HepG2 (cell line): Measurements from ENCODE around the gene PBX4. TPM values are rescaled to one million over a fixed set of nuclear protein-coding genes. Genes with fewer than 3 reads are reported as not detected.

ENCODE experiments used
- ATAC-seq: fragments of 200-7000 bp; cut with Tn5 transposase; 3 replicates; pipeline ENCODE4 v1.9.1; 2020; ENCODE audit warnings: mild to moderate bottlenecking, moderate library complexity
- BruUV-seq: library from RNA; stranded (reverse); fragments of 400-500 nt; replicated peaks from 2 replicates; lab custom pipeline; 2021; lab: Mats Ljungman, UMichigan
- CTCF ChIA-PET: fragments of 300-600 bp; formaldehyde crosslinking; extraction: SDS; loops from one replicate; lab custom pipeline; 2021; ENCODE audit warnings: low total read pairs, inconsistent platforms, low intra/inter-chr PET ratio; lab: Yijun Ruan, JAX
- POLR2A ChIA-PET: fragments of 350-600 bp; sonication (Branson Sonifier 250); formaldehyde crosslinking; loops from one replicate; lab custom pipeline; 2020; ENCODE audit warnings: antibody characterized with exemption, inconsistent platforms; lab: Yijun Ruan, JAX
- DNase-seq: peaks from one replicate; pipeline ENCODE4 v3.0.0-alpha.2; 2015; ENCODE audit warnings: low spot score
- FAIRE-seq: peaks from 3 replicates; lab custom pipeline; 2011; peaks lifted over from hg19 to GRCh38; lab: Jason Lieb, UNC
- H2AFZ ChIP-seq: one replicate; pipeline ENCODE4 v1.6.1; 2011; ENCODE audit warnings: low read length, inconsistent platforms
- H3K27ac ChIP-seq: fragments of 300-600 bp; 3 replicates; pipeline ENCODE4 v1.8.0; 2011; ENCODE audit warnings: mixed run types, mild to moderate bottlenecking, mixed read lengths, low read length, inconsistent platforms; ENCODE audit not compliant: insufficient read depth; ENCODE audit errors: extremely low read length
- H3K27me3 ChIP-seq, 2 experiments: fragments of 200-600 bp in 1 of 2; 2 replicates in 1 of 2; 3 replicates in 1 of 2; pipeline versions ENCODE4 v1.6.0 to v1.8.0; 2011; ENCODE audit warnings: low read length in 2 of 2, mild to moderate bottlenecking in 2 of 2, moderate library complexity in 2 of 2, inconsistent platforms in 1 of 2; ENCODE audit not compliant: insufficient read depth in 2 of 2, control insufficient read depth in 1 of 2
- H3K36me3 ChIP-seq, 2 experiments: fragments of 200-600 bp in 1 of 2; replicated peaks in 1 of 2; 2 replicates in 1 of 2; 3 replicates in 1 of 2; pipeline versions ENCODE4 v1.5.1 to v1.8.0; 2011; ENCODE audit warnings: low read length in 2 of 2, inconsistent platforms in 1 of 2; ENCODE audit not compliant: insufficient read depth in 2 of 2, control insufficient read depth in 1 of 2
- H3K4me1 ChIP-seq: 2 replicates; pipeline ENCODE4 v1.5.1; 2012; ENCODE audit warnings: low read length, inconsistent platforms; ENCODE audit not compliant: insufficient read depth
- H3K4me2 ChIP-seq: 2 replicates; pipeline ENCODE4 v1.6.0; 2011; ENCODE audit warnings: low read depth, low read length, inconsistent platforms
- H3K4me3 ChIP-seq, 3 experiments: fragments of 200-600 bp in 1 of 3; sonication (generic), shearing (Covaris generic) in 1 of 3; replicated peaks in 1 of 3; 2 replicates each; pipeline ENCODE4 v1.5.1; 2011 to 2016; ENCODE audit warnings: low read length in 3 of 3, inconsistent platforms in 2 of 3, low read depth in 2 of 3, mild to moderate bottlenecking in 2 of 3, control low read depth in 1 of 3, mixed read lengths in 1 of 3; ENCODE audit not compliant: insufficient read depth in 1 of 3
- H3K79me2 ChIP-seq: one replicate; pipeline ENCODE4 v1.6.1; 2011; ENCODE audit warnings: low read length, inconsistent platforms; ENCODE audit not compliant: insufficient read depth
- H3K9ac ChIP-seq: 2 replicates; pipeline ENCODE4 v1.6.0; 2011; ENCODE audit warnings: mild to moderate bottlenecking, low read depth, low read length, inconsistent platforms; ENCODE audit not compliant: insufficient read depth
- H3K9me3 ChIP-seq: 2 replicates; pipeline ENCODE4 v1.5.1; 2012; ENCODE audit warnings: mild to moderate bottlenecking, low read length
- H4K20me1 ChIP-seq: 2 replicates; pipeline ENCODE4 v1.6.0; 2011; ENCODE audit warnings: inconsistent platforms, mild to moderate bottlenecking, low read length, moderate library complexity; ENCODE audit not compliant: insufficient read depth
- KMT2A ChIP-seq: sonication (generic); formaldehyde crosslinking; IDR thresholded peaks from 2 replicates; pipeline ENCODE4 v1.4.0; 2020; ENCODE audit warnings: missing genetic modification reagents
- RFXANK ChIP-seq: IDR thresholded peaks from 2 replicates; pipeline ENCODE4 v1.6.1; 2016
- SRY ChIP-seq: sonication (generic); formaldehyde crosslinking; IDR thresholded peaks from 2 replicates; pipeline ENCODE4 v1.8.0; 2022; ENCODE audit warnings: mild to moderate bottlenecking, missing genetic modification reagents
- TBX2 ChIP-seq: sonication (generic); formaldehyde crosslinking; IDR thresholded peaks from 2 replicates; pipeline ENCODE4 v1.5.0; 2020; ENCODE audit warnings: missing genetic modification reagents, mild to moderate bottlenecking, borderline replicate concordance
- ZBTB7A ChIP-seq: sonication (generic); formaldehyde crosslinking; IDR thresholded peaks from 2 replicates; pipeline ENCODE4 v1.8.0; 2022; ENCODE audit warnings: mild to moderate bottlenecking, missing genetic modification reagents
- ZSCAN22 ChIP-seq: sonication (generic); formaldehyde crosslinking; IDR thresholded peaks from 2 replicates; pipeline ENCODE4 v1.4.0; 2020; ENCODE audit warnings: mild to moderate bottlenecking, missing genetic modification reagents
- WGBS: methylation state at CpG from one replicate; pipeline ENCODE4 v1.1.6; 2017; ENCODE audit warnings: low lambda C conversion rate; 5-methylcytosine and 5-hydroxymethylcytosine counted together
- in situ Hi-C: cut with HindIII; loops from 2 replicates; pipeline ENCODE4 v1.10.0; 2017; ENCODE audit warnings: low pct_unique_long_range_greater_than_20kb; ENCODE audit not compliant: extremely low pct_ligation_motif_present
- intact Hi-C: fragments of 100-400 bp; cut with micrococcal nuclease; formaldehyde crosslinking; loops from one replicate; pipeline ENCODE4 v1.10.0; 2022; ENCODE audit not compliant: unreplicated experiment
- polyA plus RNA-seq, 8 experiments: library from polyadenylated mRNA; depleted of rRNA in 3 of 8; stranded (reverse) in 7 of 8; unstranded in 1 of 8; fragments of >200 nt; fragmentation: Illumina TruSeq in 4 of 8; extraction: Trizol in 4 of 8; gene quantifications; 2 replicates each; pipeline versions ENCODE4 v1.2.1 to v1.2.3, GENCODE V29; 2011 to 2016; ENCODE audit warnings: low read depth in 4 of 8, missing spikeins in 1 of 8, mixed read lengths in 1 of 8; ENCODE audit not compliant: insufficient read depth in 1 of 8
- total RNA-seq, 5 experiments: library from RNA; depleted of rRNA; stranded (reverse); fragments of >200 nt; fragmentation: Illumina TruSeq; extraction: Trizol; gene quantifications; 2 replicates each; pipeline ENCODE4 v1.2.3, GENCODE V29; 2016; ENCODE audit warnings: low read depth in 1 of 5
- TF ChIP-seq, protein P1 (sequence below): sonication (generic); formaldehyde crosslinking; IDR thresholded peaks from 2 replicates; pipeline ENCODE4 v1.4.0; 2020; ENCODE audit warnings: missing genetic modification reagents, borderline replicate concordance
- TF ChIP-seq, protein P2 (sequence below): sonication (generic); formaldehyde crosslinking; IDR thresholded peaks from 2 replicates; pipeline ENCODE4 v1.5.1; 2020; ENCODE audit warnings: missing genetic modification reagents, mild to moderate bottlenecking, borderline replicate concordance
- TF ChIP-seq, protein P3 (sequence below): sonication (generic); formaldehyde crosslinking; IDR thresholded peaks from 2 replicates; pipeline ENCODE4 v1.4.0; 2020; ENCODE audit warnings: missing genetic modification reagents
- TF ChIP-seq, protein P4 (sequence below): sonication (generic); formaldehyde crosslinking; IDR thresholded peaks from 2 replicates; pipeline ENCODE4 v1.8.1; 2023; ENCODE audit warnings: missing genetic modification reagents, inconsistent platforms, borderline replicate concordance
- TF ChIP-seq, protein P5 (sequence below): sonication (generic); formaldehyde crosslinking; IDR thresholded peaks from 2 replicates; pipeline ENCODE4 v1.5.0; 2020; ENCODE audit warnings: mild to moderate bottlenecking, missing genetic modification reagents, borderline replicate concordance
- TF ChIP-seq, protein P6 (sequence below): sonication (generic); formaldehyde crosslinking; conservative IDR thresholded peaks from 2 replicates; pipeline ENCODE4 v1.5.0; 2020; ENCODE audit warnings: missing genetic modification reagents

PBX4 gene
- total and polyA plus RNA-seq, 2 of the 13 experiments (the other 11 are each of a cell fraction or from before 2014, with no cell fraction given) = not detected

DNA sequence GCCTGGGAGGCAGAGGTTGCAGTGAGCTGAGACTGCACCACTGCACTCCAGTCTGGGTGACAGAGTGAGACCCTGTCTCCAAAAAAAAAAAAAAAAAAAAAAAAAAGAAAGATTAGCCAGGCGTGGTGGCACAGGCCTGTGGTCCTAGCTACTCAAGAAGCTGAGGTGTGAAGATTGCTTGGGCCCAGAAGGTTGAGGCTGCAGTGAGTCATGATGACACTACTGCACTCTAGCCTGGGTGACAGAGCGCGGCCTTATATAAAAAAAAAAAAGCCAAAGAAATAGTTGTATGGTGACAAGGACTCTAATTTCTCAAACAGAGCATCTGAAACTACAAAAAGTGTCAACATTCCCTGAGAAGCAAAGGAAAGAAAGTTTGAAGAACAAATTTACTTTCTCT lies 3.4 kb downstream of the PBX4 start:
- intact Hi-C loops = no loop called here
- H3K4me3 ChIP-seq = no peak overlapping the region
- H3K4me1 ChIP-seq = peaks cover 21% of the 10 kb centered on the region
- peaks cover 0 to 3% of the 10 kb centered on the region in 2 experiments; a peak in 2 of 5 replicates for H3K27me3 ChIP-seq
- H3K9ac ChIP-seq = no peak overlapping the region
- POLR2A ChIA-PET = no interaction called here
- H3K27ac ChIP-seq = no peak overlapping the region
- no TSS peak for BruUV-seq
- ATAC-seq (no peak), DNase-seq (no peak), FAIRE-seq (no peak)
- no peak overlapping the region for H3K4me2 ChIP-seq
- no peaks in the 10 kb centered on the region for H3K79me2 ChIP-seq
- H3K36me3 ChIP-seq = no peaks in the 10 kb centered on the region
- H3K9me3 ChIP-seq = no peaks in the 10 kb centered on the region
- H4K20me1 ChIP-seq = no peaks in the 10 kb centered on the region
- in situ Hi-C loops = no loop called here
- CTCF ChIA-PET = no interaction called here
- H2AFZ ChIP-seq = no peak overlapping the region
- 24% methylated on average over 3 of the region's 3 CpGs for WGBS
- no peak for TF ChIP-seq KMT2A (CRISPR knock-in tag)
- TF ChIP-seq, protein P1, sequence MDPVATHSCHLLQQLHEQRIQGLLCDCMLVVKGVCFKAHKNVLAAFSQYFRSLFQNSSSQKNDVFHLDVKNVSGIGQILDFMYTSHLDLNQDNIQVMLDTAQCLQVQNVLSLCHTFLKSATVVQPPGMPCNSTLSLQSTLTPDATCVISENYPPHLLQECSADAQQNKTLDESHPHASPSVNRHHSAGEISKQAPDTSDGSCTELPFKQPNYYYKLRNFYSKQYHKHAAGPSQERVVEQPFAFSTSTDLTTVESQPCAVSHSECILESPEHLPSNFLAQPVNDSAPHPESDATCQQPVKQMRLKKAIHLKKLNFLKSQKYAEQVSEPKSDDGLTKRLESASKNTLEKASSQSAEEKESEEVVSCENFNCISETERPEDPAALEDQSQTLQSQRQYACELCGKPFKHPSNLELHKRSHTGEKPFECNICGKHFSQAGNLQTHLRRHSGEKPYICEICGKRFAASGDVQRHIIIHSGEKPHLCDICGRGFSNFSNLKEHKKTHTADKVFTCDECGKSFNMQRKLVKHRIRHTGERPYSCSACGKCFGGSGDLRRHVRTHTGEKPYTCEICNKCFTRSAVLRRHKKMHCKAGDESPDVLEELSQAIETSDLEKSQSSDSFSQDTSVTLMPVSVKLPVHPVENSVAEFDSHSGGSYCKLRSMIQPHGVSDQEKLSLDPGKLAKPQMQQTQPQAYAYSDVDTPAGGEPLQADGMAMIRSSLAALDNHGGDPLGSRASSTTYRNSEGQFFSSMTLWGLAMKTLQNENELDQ = no peak
- no peak for TF ChIP-seq RFXANK (CRISPR knock-in tag)
- TF ChIP-seq, protein P2, sequence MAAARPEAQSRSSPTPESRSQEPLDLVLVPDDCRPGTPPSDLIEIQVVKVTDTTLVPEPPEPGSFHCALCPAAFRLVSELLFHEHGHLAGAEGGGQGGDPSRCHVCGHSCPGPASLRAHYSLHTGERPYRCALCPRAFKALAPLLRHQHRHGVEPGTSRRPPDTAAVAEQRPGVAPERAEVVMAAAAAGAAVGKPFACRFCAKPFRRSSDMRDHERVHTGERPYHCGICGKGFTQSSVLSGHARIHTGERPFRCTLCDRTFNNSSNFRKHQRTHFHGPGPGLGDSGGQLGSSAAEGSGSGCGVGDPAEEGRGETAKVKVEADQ (CRISPR knock-in tag) = no peak
- TF ChIP-seq, protein P3, sequence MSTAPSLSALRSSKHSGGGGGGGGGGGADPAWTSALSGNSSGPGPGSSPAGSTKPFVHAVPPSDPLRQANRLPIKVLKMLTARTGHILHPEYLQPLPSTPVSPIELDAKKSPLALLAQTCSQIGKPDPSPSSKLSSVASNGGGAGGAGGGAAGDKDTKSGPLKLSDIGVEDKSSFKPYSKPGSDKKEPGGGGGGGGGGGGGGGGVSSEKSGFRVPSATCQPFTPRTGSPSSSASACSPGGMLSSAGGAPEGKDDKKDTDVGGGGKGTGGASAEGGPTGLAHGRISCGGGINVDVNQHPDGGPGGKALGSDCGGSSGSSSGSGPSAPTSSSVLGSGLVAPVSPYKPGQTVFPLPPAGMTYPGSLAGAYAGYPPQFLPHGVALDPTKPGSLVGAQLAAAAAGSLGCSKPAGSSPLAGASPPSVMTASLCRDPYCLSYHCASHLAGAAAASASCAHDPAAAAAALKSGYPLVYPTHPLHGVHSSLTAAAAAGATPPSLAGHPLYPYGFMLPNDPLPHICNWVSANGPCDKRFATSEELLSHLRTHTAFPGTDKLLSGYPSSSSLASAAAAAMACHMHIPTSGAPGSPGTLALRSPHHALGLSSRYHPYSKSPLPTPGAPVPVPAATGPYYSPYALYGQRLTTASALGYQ (CRISPR knock-in tag) = no peak
- no peak for TF ChIP-seq ZSCAN22 (CRISPR knock-in tag)
- TF ChIP-seq, protein P4, sequence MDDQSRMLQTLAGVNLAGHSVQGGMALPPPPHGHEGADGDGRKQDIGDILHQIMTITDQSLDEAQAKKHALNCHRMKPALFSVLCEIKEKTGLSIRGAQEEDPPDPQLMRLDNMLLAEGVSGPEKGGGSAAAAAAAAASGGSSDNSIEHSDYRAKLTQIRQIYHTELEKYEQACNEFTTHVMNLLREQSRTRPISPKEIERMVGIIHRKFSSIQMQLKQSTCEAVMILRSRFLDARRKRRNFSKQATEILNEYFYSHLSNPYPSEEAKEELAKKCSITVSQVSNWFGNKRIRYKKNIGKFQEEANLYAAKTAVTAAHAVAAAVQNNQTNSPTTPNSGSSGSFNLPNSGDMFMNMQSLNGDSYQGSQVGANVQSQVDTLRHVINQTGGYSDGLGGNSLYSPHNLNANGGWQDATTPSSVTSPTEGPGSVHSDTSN (CRISPR knock-in tag) = no peak
- TF ChIP-seq, protein P5, sequence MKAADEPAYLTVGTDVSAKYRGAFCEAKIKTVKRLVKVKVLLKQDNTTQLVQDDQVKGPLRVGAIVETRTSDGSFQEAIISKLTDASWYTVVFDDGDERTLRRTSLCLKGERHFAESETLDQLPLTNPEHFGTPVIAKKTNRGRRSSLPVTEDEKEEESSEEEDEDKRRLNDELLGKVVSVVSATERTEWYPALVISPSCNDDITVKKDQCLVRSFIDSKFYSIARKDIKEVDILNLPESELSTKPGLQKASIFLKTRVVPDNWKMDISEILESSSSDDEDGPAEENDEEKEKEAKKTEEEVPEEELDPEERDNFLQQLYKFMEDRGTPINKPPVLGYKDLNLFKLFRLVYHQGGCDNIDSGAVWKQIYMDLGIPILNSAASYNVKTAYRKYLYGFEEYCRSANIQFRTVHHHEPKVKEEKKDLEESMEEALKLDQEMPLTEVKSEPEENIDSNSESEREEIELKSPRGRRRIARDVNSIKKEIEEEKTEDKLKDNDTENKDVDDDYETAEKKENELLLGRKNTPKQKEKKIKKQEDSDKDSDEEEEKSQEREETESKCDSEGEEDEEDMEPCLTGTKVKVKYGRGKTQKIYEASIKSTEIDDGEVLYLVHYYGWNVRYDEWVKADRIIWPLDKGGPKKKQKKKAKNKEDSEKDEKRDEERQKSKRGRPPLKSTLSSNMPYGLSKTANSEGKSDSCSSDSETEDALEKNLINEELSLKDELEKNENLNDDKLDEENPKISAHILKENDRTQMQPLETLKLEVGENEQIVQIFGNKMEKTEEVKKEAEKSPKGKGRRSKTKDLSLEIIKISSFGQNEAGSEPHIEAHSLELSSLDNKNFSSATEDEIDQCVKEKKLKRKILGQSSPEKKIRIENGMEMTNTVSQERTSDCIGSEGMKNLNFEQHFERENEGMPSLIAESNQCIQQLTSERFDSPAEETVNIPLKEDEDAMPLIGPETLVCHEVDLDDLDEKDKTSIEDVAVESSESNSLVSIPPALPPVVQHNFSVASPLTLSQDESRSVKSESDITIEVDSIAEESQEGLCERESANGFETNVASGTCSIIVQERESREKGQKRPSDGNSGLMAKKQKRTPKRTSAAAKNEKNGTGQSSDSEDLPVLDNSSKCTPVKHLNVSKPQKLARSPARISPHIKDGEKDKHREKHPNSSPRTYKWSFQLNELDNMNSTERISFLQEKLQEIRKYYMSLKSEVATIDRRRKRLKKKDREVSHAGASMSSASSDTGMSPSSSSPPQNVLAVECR (CRISPR knock-in tag) = no peak
- no peak for TF ChIP-seq TBX2 (CRISPR knock-in tag)
- no peak for TF ChIP-seq SRY
- TF ChIP-seq, protein P6, sequence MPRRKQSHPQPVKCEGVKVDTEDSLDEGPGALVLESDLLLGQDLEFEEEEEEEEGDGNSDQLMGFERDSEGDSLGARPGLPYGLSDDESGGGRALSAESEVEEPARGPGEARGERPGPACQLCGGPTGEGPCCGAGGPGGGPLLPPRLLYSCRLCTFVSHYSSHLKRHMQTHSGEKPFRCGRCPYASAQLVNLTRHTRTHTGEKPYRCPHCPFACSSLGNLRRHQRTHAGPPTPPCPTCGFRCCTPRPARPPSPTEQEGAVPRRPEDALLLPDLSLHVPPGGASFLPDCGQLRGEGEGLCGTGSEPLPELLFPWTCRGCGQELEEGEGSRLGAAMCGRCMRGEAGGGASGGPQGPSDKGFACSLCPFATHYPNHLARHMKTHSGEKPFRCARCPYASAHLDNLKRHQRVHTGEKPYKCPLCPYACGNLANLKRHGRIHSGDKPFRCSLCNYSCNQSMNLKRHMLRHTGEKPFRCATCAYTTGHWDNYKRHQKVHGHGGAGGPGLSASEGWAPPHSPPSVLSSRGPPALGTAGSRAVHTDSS = no peak
- TF ChIP-seq ZBTB7A = no peak
